Adrenal gland (tissue), 12 donors: ENCODE data around the gene NDUFA8. TPM values are rescaled to one million over a fixed set of nuclear protein-coding genes. Genes with fewer than 3 reads are reported as not detected.

Experiments
- DNase-seq, 7 donors: peaks; one replicate each; pipeline ENCODE4 v3.0.0-alpha.2; 2019 to 2020
- H3K27ac ChIP-seq, 5 donors: fragments of 200-600 bp; sonication (generic) in 4 of 5; 1 replicate in 3 of 5; 2 replicates in 2 of 5; pipeline versions ENCODE4 v1.5.1 to v1.8.0; 2016 to 2020; ENCODE audit warnings: mild to moderate bottlenecking in 1 of 5
- H3K27me3 ChIP-seq: fragments of 200-600 bp; 2 replicates; pipeline ENCODE4 v1.8.0; 2021
- H3K36me3 ChIP-seq, 2 donors: fragments of 200-600 bp; replicated peaks in 1 of 2; 1 replicate in 1 of 2; 2 replicates in 1 of 2; pipeline versions ENCODE4 v1.5.1 to v1.8.0; 2018 to 2022
- H3K4me1 ChIP-seq, 2 donors: fragments of 200-600 bp; replicated peaks in 1 of 2; 1 replicate in 1 of 2; 2 replicates in 1 of 2; pipeline versions ENCODE4 v1.5.1 to v1.8.0; 2018 to 2021
- H3K4me3 ChIP-seq, 4 donors: fragments of 200-600 bp; sonication (generic) in 3 of 4; one replicate each; pipeline ENCODE4 v1.5.1; 2016 to 2018
- H3K9me3 ChIP-seq, 3 donors: fragments of 200-600 bp; sonication (generic) in 1 of 3; replicated peaks in 1 of 3; 1 replicate in 2 of 3; 2 replicates in 1 of 3; pipeline versions ENCODE4 v1.5.1 to v1.8.0; 2016 to 2021
- POLR2A ChIP-seq, 2 donors: fragments of 450-650 bp; IDR thresholded peaks; one replicate each; pipeline ENCODE4 v1.6.1; 2017; ENCODE audit warnings: antibody characterized with exemption in 2 of 2, mild to moderate bottlenecking in 2 of 2, moderate library complexity in 1 of 2
- WGBS, 4 donors: extraction: QIAGEN DNeasy Blood & Tissue Kit in 2 of 4; methylation state at CpG; one replicate each; pipeline versions ENCODE4 v1.1.5 to v1.1.7; 2013 to 2017; 5-methylcytosine and 5-hydroxymethylcytosine counted together
- intact Hi-C, 2 donors: fragments of 100-400 bp; cut with DNase I; formaldehyde crosslinking; loops; one replicate each; pipeline versions ENCODE4 v1.14.1 to v1.15.0; 2022 to 2023
- polyA plus RNA-seq, 3 donors: library from polyadenylated mRNA; stranded (reverse); fragments of 200-250 nt in 2 of 3; fragments of 350-450 nt in 1 of 3; fragmentation: Illumina TruSeq in 1 of 3; extraction: RNeasy Lipid Tissue Mini Kit (QIAGEN cat#74804) in 1 of 3; gene quantifications; one replicate each; pipeline ENCODE4 v1.2.3, GENCODE V29; 2013 to 2014
- total RNA-seq, 9 donors: library from RNA; depleted of rRNA in 4 of 9; stranded (reverse); fragments of >200 nt in 4 of 9; fragments of 120-200 nt in 1 of 9; fragmentation: NEBNext Ultra II Directional in 1 of 9; extraction: Animal tissue kit (Norgen Biotek cat#: 25700) in 1 of 9; gene quantifications; one replicate each; pipeline versions ENCODE4 v1.1.0 to v1.2.4, GENCODE V29; 2013 to 2023
- TF ChIP-seq, protein P1 (sequence below), 6 experiments: fragments of 450-650 bp in 4 of 6; fragments of 200-600 bp in 2 of 6; sonication (generic) in 1 of 6; IDR thresholded peaks; 1 replicate in 5 of 6; 2 replicates in 1 of 6; pipeline versions ENCODE4 v1.5.1 to v1.8.0; 2016 to 2021; ENCODE audit warnings: antibody characterized with exemption in 6 of 6, mild to moderate bottlenecking in 2 of 6, moderate library complexity in 1 of 6
- donor health status: healthy with polysubstance abuse.
- donor health status: Bipolar disorder and iron deficiency.
- donor health status: DM: yes; HTN: yes; CAD: no.
- donor health status: DM: no; HTN: no; CAD: no.
- donor health status: DM: no; HTN: no; CAD: no.
- donor health status: DM: yes; HTN: yes; CAD: no.

Gene NDUFA8
- total and polyA plus RNA-seq, 12 donors, result 34.5 to 182 (median 70.8) TPM

DNA sequence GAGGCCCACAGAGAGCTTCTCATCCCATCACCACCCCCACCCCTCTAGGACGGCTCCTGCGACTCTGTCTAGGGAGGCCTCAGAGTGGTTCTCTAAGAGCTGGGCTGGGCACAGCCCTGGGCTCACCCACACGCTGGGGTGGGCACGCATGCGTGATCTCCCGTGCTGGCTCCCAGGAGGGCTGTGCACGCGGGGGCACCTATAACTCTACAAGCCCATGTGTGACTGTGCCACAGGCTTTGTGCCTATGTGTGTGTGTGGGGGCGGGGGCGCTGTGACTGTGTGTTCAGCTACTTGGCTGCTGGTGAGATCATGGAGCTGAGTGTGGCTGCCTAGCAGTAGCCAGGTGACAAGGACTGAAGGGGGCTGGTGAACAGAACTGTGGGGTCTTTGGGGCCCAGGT lies 32.2 kb downstream of the NDUFA8 start:
- peaks cover 0 to 17% of the 10 kb centered on the region in 2 donors for H3K4me1 ChIP-seq
- TF ChIP-seq, protein P1, sequence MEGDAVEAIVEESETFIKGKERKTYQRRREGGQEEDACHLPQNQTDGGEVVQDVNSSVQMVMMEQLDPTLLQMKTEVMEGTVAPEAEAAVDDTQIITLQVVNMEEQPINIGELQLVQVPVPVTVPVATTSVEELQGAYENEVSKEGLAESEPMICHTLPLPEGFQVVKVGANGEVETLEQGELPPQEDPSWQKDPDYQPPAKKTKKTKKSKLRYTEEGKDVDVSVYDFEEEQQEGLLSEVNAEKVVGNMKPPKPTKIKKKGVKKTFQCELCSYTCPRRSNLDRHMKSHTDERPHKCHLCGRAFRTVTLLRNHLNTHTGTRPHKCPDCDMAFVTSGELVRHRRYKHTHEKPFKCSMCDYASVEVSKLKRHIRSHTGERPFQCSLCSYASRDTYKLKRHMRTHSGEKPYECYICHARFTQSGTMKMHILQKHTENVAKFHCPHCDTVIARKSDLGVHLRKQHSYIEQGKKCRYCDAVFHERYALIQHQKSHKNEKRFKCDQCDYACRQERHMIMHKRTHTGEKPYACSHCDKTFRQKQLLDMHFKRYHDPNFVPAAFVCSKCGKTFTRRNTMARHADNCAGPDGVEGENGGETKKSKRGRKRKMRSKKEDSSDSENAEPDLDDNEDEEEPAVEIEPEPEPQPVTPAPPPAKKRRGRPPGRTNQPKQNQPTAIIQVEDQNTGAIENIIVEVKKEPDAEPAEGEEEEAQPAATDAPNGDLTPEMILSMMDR (IDR thresholded peaks at IDR 0.05), result no peak
- TF ChIP-seq POLR2A (IDR thresholded peaks at IDR 0.05), result no peak
- H3K9me3 ChIP-seq, result no peaks in the 10 kb centered on the region
- H3K4me3 ChIP-seq, result no peak overlapping the region
- no peak for DNase-seq
- H3K27me3 ChIP-seq, result peaks cover 11% of the 10 kb centered on the region
- intact Hi-C loops, result loop anchor here (10.0 kb wide), 2 partner anchors 327 to 677 kb away; partner anchors contain the start of gene OR1K1 (in 1 of the 2)
- 79 to 83% (median 81%) methylated on average over 7 to 10 of the region's 10 CpGs; no CpG with 5 or more reads in 1 of the 4 donors for WGBS, 4 donors
- H3K27ac ChIP-seq, result no peak overlapping the region
- H3K36me3 ChIP-seq, result no peaks in the 10 kb centered on the region

GRCh38 chr9:122126331-122127261 lies 33.0 kb downstream of the NDUFA8 start:
- intact Hi-C loops, result loop anchor here (10.0 kb wide), 2 partner anchors 328 to 678 kb away; partner anchors contain the start of gene OR1K1 (in 1 of the 2)
- no peak for DNase-seq
- H3K9me3 ChIP-seq, result no peaks in the 10 kb centered on the region
- no peak overlapping the region for H3K27ac ChIP-seq
- peaks cover 11% of the 10 kb centered on the region for H3K27me3 ChIP-seq
- TF ChIP-seq, protein P1 (IDR thresholded peaks at IDR 0.05), result no peak
- no peak for TF ChIP-seq POLR2A (IDR thresholded peaks at IDR 0.05)
- no peak overlapping the region for H3K4me3 ChIP-seq
- H3K36me3 ChIP-seq, result no peaks in the 10 kb centered on the region
- H3K4me1 ChIP-seq, result peaks cover 0 to 17% of the 10 kb centered on the region in 2 donors
- 26 to 41% (median 32%) methylated on average over 33 to 64 of the region's 64 CpGs for WGBS, 4 donors

DNA sequence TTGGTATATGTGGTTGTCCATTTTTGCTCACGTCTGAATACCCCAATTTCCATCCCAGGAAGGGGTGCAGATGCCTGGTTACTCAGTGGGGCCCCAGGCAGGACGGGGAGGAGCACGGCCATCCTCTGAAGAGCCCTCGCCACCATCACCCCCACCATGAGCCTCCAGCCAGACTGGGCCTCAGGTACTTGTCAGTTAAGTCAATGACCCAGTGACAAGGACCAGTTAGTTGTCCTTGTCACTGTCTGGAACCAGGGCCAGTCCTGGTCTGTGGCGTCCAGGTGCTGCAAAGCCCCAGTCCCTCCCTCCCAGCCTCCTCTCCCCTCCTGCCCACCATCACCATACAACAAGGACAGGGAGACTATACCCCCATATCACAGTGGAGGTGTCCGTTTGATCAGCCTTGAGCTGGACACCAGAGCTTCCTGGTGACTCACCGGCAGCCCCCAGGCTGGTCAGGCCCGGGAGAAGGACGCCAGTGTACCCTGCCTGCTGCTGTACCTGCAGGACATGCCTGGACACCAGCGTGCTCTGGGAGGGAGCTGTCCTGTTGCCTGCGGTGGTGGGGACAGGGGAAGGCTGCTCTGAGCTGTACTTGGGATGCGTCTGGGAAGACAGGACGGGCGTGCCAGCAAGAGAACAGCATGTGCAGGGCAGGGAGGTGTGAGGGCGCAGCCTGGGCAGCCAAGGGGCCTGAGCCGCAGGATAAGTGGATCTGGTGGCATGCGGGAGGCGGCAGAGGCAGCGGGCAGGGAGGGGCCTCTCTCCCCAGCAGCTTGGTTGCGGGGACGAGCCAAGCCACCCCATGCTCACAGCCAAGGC lies 33.9 kb downstream of the NDUFA8 start:
- peaks cover 0 to 17% of the 10 kb centered on the region in 2 donors for H3K4me1 ChIP-seq
- H3K36me3 ChIP-seq, result no peaks in the 10 kb centered on the region
- 44 to 48% (median 46%) methylated on average over 14 to 21 of the region's 21 CpGs for WGBS, 4 donors
- no peak overlapping the region for H3K27ac ChIP-seq
- TF ChIP-seq POLR2A (IDR thresholded peaks at IDR 0.05), result no peak
- TF ChIP-seq, protein P1 (IDR thresholded peaks at IDR 0.05), result peak in 2 of 6 experiments; percentile 1 to 4
- H3K9me3 ChIP-seq, result no peaks in the 10 kb centered on the region
- intact Hi-C loops, result loop anchor here (2.0 to 10.0 kb wide), 3 partner anchors 225 to 679 kb away; partner anchors contain the start of gene OR1K1 (in 1 of the 2)
- peaks cover 11% of the 10 kb centered on the region for H3K27me3 ChIP-seq
- DNase-seq, result no peak
- H3K4me3 ChIP-seq, result no peak overlapping the region

DNA sequence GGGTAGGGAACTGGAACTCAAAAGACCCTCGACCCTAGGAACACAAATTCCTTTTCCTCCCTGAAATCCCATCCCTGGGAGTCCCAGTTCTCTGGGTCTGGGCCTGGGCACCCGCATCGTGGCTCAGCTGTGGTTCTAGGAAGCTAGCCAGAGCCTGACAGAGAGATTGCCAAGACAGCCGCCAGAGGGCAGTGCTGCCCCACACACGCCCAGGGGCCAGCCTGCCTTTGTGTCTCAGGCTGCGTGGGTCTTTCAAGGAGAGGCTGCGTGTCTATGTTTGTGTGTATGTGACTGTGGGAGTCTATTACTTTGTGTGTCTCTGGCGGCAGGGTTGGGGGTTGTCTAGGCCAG lies 34.4 kb downstream of the NDUFA8 start:
- Histone ChIP-seq H3K4me3 (no peak overlapping the region), H3K27me3 (peaks cover 11% of the 10 kb centered on the region), H3K36me3 (no peaks in the 10 kb centered on the region), H3K27ac (no peak overlapping the region), H3K9me3 (no peaks in the 10 kb centered on the region), H3K4me1 (peaks cover 0 to 17% of the 10 kb centered on the region in 2 donors)
- whole genome bisulfite sequencing, 4 donors, result 0 to 1% (median 1%) methylated on average over 5 to 8 of the region's 8 CpGs
- intact Hi-C loops, result loop anchor here (2.0 to 10.0 kb wide), 3 partner anchors 226 to 680 kb away; partner anchors contain the start of gene OR1K1 (in 1 of the 2)
- DNase-seq, result peak; percentile 71 to 92 (median 84)
- TF ChIP-seq, protein P1 (IDR thresholded peaks at IDR 0.05), result peak; percentile 91 to 99 (median 98)
- TF ChIP-seq POLR2A (IDR thresholded peaks at IDR 0.05), result no peak
